ENCODE results near the gene ZGRF1. TPM values are rescaled to one million over a fixed set of nuclear protein-coding genes. Genes with fewer than 3 reads are reported as not detected.
A peak's percentile ranks its signal among the peaks of the same experiment; 100 is the strongest.

The ZGRF1 gene
- total and polyA plus RNA-seq, 10 of the 15 experiments (the other 5 are each of a cell fraction or from before 2014, with no cell fraction given), result 8.5 to 32.1 (median 20.1) TPM

GRCh38 chr4:112518675-112519074, 118.0 kb downstream of the ZGRF1 start:
- BruUV-seq (replicated peaks), result no TSS peak
- ChIA-PET POLR2A (interaction anchor here (0.5 to 2.1 kb wide), 3 partner anchors 141 to 287 kb away, joined by 3 to 7 read pairs (median 4); partner anchors contain the start of gene AP1AR), CTCF (interaction anchor here (0.8 to 13.9 kb wide), 8 partner anchors 43 to 417 kb away, joined by 3 to 221 read pairs (median 4); partner anchors contain the start of gene ALPK1), SMC1A (ENCODE audit: uncharacterized antibody, unreplicated experiment) (interaction anchor here (2.3 to 10.6 kb wide), 5 partner anchors 86 to 419 kb away, joined by 9 to 124 read pairs (median 12); no protein-coding TSS in a partner anchor), RAD21 (ENCODE audit: unreplicated experiment) (interaction anchor here (1.4 to 4.1 kb wide), 7 partner anchors 190 to 419 kb away, joined by 4 to 38 read pairs (median 22); partner anchors contain the start of gene TIFA)
- FAIRE-seq (no peak), ATAC-seq (no peak), DNase-seq (ENCODE audit: low read depth, low spot score) (no peak)
- in situ Hi-C loops (cut with MboI) (no loop called here), intact Hi-C loops (cut with micrococcal nuclease; ENCODE audit: unreplicated experiment) (no loop called here)
- H2AFZ ChIP-seq (ENCODE audit: control insufficient read depth, low read depth, low read length), result no peak overlapping the region
- H3K36me3 ChIP-seq (ENCODE audit: control insufficient read depth in 2 of 2, insufficient read depth in 2 of 2, low read length in 1 of 2), result no peaks in the 10 kb centered on the region
- H3K4me1 ChIP-seq (ENCODE audit: control insufficient read depth, insufficient read depth, low read length), result peaks cover 7% of the 10 kb centered on the region
- no peaks in the 10 kb centered on the region for H4K20me1 ChIP-seq (ENCODE audit: control insufficient read depth, insufficient read depth)
- H3K9ac ChIP-seq (ENCODE audit: control insufficient read depth, insufficient read depth, low read length), result no peak overlapping the region
- H3K27ac ChIP-seq (ENCODE audit: control insufficient read depth, insufficient read depth), result no peak overlapping the region
- H3K4me3 ChIP-seq, result no peak overlapping the region
- peaks cover 0 to 6% of the 10 kb centered on the region in 2 experiments for H3K27me3 ChIP-seq (replicated peaks in 1 of 2; ENCODE audit: control insufficient read depth in 2 of 2, insufficient read depth in 2 of 2, low read length in 1 of 2)
- H3K9me3 ChIP-seq (replicated peaks; ENCODE audit: control insufficient read depth, insufficient read depth, low read length), result no peaks in the 10 kb centered on the region; the same call in 2 of the 3 replicates
- peak overlapping the region; percentile 99; the same call in 1 of the 2 replicates for H3K4me2 ChIP-seq (ENCODE audit: control insufficient read depth, insufficient read depth)
- TF ChIP-seq IKZF2 (IDR thresholded peaks at IDR 0.05) (no peak), E2F4 (IDR thresholded peaks at IDR 0.05; ENCODE audit: low read depth, low read length) (no peak), MXI1 (IDR thresholded peaks at IDR 0.05; ENCODE audit: low read depth, low read length) (no peak), RFX5 (IDR thresholded peaks at IDR 0.05; ENCODE audit: low read depth, low read length) (no peak), CTCF (IDR thresholded peaks at IDR 0.05 in 2 of 3, conservative IDR thresholded peaks at IDR 0.05 in 1 of 3; ENCODE audit: control insufficient read depth in 2 of 3, extremely low read depth in 1 of 3, insufficient read depth in 1 of 3, low read depth in 3 of 3, low read length in 3 of 3) (no peak), RUNX3 (IDR thresholded peaks at IDR 0.05; ENCODE audit: low read length) (no peak), CREM (IDR thresholded peaks at IDR 0.05; ENCODE audit: low read depth) (no peak), POU2F2 (IDR thresholded peaks at IDR 0.05; ENCODE audit: borderline replicate concordance, low read depth, low read length) (no peak), NFYB (IDR thresholded peaks at IDR 0.05; ENCODE audit: insufficient read depth, low read depth, low read length) (no peak), MAX (IDR thresholded peaks at IDR 0.05; ENCODE audit: low read depth, low read length) (no peak), NKRF (conservative IDR thresholded peaks at IDR 0.05) (no peak), NFXL1 (IDR thresholded peaks at IDR 0.05; ENCODE audit: borderline replicate concordance) (no peak), WRNIP1 (IDR thresholded peaks at IDR 0.05; ENCODE audit: borderline replicate concordance, low read depth, low read length) (no peak), MEF2B (IDR thresholded peaks at IDR 0.05; ENCODE audit: partially characterized antibody, poor library complexity, severe bottlenecking) (no peak), IRF4 (IDR thresholded peaks at IDR 0.05; ENCODE audit: low read depth, low read length) (no peak), TARDBP (IDR thresholded peaks at IDR 0.05; ENCODE audit: borderline replicate concordance) (no peak), USF2 (IDR thresholded peaks at IDR 0.05; ENCODE audit: borderline replicate concordance, low read depth, low read length) (no peak)
- TF ChIP-seq, protein P1, sequence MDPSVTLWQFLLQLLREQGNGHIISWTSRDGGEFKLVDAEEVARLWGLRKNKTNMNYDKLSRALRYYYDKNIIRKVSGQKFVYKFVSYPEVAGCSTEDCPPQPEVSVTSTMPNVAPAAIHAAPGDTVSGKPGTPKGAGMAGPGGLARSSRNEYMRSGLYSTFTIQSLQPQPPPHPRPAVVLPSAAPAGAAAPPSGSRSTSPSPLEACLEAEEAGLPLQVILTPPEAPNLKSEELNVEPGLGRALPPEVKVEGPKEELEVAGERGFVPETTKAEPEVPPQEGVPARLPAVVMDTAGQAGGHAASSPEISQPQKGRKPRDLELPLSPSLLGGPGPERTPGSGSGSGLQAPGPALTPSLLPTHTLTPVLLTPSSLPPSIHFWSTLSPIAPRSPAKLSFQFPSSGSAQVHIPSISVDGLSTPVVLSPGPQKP (IDR thresholded peaks at IDR 0.05; ENCODE audit: low read depth, low read length), result no peak
- H3K79me2 ChIP-seq (ENCODE audit: control insufficient read depth, insufficient read depth, low read length), result no peaks in the 10 kb centered on the region

Data from GM12878 (cell line).